HG03342 (cell line): ENCODE measurements around the gene RYR2.

Experiments
- ATAC-seq: cut with Tn5 transposase; IDR thresholded peaks from one replicate; pipeline ENCODE4 v1.9.1; 2021; ENCODE audit warnings: mild to moderate bottlenecking, moderate library complexity; ENCODE audit not compliant: unreplicated experiment

Gene RYR2

DNA sequence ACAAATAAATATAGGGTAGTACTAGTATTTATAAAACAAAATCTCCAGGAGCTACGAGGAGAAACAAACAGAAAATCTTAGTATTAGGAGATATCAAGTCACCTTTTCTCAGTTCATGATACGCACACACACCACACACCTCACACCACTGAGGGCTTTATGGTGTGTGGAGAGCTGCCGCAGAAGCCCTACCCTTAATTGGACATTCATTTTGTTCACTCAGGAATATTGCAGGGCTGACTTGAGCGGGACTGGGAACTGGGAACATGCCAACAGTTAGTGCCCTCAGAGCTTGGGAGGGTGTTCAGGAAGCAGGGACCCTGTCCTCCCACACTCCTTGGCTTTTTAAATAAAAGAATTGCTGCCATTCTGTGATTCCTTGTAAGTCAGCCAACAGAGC is 386.8 kb downstream of the RYR2 start:
- ATAC-seq = no peak

DNA sequence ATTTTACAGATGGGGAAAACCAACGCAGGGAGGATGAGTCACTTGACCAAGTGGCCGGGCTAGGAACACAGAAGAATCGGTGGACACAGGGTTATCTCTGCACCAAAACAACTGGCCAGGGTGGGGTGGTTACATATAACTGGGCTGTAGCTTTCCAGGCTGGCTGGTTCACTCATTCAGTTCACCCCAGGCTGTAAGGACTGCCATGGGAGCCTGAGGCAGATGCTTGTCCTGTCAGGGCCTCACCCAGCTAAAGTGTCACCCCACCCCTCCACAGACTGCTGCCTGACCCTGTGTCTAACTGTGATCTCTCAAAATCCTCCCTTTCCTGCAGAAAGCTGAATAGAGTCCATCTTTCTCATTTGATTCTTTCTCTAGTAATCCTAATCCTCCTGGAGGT is 387.3 kb downstream of the RYR2 start:
- ATAC-seq = no peak

DNA sequence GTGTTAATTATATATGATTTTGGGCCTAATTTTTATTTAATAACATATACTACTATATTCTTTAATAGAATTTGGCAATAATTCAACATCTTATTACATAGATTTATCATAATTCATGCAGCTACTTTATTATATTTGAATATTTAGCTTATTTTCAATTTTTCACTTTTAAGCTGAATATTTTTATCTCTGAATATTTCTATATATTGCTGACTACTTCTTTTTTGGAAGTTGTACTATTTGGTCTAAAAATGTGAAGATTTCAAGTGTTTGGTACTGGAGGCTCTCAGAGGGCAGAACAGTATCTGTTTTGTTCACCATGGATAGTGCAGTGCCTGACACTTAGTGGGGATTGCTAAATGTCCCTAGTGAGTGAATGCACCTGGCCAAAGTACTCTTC is 389.5 kb downstream of the RYR2 start:
- no peak for ATAC-seq

DNA sequence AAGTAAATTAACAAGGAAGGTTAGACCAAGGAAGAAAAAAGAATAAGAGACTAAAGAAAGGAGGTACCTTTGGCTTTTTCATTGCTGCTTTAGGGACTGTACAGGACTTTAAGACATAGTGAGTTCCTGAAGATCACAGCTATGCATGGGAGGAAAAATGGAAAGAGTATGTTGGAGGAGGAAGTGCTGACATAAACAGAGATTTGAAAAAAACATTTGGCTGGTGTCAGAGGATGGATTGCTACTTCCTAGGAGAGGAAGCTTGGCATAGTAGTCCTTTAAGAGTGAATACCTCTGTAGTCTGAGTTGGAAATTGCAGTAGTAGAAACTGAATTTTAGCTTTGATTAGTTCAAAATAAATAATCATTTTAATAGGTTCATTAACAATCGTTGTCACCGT is 398.4 kb downstream of the RYR2 start:
- no peak for ATAC-seq

DNA sequence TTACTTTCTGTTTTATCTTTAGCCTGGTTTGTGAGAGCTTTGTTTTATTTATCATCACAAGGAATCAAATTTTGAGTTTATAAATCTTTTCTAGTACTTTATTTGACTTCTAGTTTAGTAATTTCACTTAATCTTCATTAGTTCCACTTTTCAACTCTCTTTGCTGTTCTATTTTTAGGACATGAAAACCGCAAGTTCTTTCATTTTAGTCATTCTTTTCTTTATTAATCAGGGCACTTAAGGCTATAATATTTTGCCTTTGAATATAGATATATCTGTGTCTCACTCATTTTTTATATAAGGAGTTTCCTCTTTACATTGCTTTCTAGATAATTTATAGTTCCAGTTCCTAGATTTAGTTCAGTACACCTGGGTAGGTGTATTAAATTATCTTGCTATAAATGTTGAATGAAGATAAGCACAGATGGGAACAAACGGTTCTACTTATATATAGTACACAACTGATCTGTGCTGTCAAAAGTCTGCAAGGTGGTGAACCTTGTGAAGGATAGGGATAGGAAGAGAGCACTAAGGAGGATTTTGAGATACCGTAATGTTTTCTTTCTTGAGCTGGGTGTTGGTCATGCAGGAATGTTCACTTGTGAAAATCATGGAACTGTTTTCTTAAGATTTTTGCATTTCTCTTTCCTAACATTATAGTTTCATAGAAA is 402.3 kb downstream of the RYR2 start:
- ATAC-seq = no peak

DNA sequence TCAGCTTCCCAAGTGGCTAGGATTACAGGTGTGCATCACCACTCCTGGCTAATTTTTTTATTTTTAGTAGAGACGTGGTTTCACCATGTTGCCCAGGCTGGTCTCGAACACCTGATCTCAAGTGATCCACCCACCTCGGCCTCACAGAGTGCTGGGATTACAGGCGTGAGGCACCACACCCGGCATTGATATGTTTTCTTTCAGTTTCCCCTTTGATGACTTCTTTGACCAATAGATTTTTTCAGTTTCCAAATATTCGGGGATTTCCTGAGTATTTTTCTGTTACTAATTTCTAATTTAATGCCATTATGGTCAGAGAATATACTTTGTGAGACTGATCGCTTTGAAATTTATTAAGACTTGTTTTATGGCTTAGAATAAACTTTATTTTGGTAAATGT is 406.1 kb downstream of the RYR2 start:
- no peak for ATAC-seq

DNA sequence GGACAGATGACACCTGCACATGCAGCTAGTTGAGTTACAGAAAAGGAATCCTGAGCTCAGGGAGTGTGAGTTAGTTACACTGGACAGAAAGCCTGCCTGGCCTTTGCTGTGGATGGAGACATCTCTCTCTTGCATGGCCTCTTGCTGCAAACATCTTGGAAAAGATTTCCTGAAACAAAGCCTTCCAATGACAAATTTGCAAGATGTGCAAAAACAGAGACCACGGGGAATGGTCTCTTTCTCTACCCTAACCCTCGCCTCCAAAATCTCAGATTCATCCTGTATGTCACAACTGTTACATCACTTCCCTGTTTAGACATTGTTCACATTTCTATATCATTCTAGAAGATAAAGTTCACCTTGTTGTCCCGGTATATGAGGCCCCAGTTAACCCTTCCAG is 415.6 kb downstream of the RYR2 start:
- ATAC-seq = no peak

DNA sequence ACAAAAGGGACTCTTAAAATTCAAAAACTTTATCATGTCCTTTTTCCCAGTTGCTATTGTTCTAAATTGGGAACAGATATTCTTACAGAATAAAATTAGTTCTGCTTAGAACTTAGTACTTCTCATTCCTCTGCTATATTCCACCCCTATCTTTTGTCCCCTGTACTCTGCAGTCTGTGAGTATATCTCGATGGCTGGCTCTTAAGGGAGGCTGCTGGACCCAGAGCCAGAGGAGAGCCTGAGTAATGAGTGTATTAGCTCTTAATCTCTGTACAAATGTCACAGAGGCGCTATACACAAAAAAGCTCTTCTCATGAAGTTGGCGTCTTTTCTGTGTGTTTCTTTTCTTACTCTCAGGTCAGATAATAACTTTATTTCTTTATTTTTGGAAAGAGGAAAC is 425.3 kb downstream of the RYR2 start:
- no peak for ATAC-seq

DNA sequence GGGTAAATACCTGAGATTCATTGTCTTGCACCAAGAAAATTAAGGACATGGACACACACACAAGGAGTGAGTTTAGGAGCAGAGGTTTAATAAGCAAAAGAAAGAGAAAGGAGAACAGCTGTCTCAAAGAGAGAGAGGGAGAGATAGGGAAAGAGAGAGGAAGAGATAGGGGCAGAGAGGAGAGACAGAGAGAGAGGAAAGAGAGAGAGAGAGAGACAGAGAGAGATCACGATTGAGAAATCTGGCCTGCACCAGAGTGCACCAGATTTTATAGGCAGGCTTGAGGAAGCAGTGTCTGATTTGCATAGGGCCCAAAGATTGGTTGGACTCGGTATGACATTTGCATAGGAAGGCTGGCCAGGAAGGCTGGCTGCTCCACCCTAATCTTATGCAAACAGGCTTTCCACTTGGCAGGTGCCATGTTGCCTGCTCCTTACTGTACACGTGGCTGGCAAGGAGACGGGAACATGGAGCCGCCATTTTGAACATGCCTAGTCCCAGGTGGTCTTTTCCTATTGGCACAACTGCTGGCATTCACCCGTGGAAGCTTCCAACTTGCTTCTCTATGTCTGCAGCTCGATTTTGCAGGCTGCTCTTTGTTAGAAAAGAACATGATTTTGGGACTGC is 428.8 kb downstream of the RYR2 start:
- ATAC-seq = no peak

DNA sequence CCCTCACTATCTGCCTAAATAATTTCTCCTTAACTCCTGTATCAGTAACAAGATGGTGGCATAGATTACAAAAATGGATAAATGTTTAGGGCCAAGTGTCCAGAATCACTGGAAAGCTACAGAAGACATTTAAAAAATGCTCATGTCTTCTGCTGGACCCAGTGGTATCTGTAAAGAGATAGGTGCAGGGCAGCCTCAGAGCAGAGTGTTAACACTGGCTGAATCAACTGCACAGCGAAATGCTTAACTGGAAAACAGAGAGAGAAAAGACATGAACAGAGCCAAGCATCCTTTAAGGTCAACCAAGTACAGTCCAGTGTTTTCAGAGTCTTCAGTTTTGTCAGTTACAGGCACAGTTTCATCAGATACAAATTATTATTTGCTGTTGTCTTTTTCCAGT is 429.4 kb downstream of the RYR2 start:
- ATAC-seq = no peak

DNA sequence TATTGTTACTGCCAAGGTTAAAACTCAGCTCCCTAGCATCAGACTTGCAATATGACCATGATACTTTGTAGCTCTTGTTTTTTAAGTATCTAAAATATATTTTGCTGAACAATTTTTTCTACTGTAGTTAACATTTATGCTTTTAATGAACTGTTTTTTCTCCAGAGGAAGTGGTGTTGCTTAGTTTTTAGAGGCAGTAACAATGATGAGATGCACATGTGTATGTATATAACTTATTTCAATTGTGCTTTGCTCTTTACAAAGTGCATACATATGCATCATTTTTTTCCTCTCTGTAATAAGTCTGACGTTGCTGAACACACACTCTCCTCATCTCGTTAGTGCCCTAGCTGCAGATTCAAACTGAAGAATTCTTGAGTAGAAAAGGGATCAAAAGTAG is 430.0 kb downstream of the RYR2 start:
- no peak for ATAC-seq

DNA sequence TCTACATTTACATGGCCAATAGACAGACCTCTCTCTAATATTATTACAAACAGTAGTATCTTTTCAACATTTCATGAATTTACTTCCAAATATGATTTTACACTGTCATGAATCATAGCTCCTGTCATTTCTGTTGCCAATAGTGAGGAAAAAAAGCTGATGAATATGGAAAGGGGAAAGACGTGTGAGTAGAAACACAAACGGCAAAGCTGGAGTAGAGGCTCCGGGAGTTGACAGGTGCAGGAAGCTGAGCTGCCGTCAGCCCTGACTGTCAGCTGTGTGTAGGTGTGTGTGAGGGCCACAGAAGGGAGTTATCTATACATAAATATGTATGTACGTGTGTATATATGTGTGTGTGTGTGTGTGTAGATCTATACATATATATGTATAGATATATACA is 431.9 kb downstream of the RYR2 start:
- no peak for ATAC-seq

DNA sequence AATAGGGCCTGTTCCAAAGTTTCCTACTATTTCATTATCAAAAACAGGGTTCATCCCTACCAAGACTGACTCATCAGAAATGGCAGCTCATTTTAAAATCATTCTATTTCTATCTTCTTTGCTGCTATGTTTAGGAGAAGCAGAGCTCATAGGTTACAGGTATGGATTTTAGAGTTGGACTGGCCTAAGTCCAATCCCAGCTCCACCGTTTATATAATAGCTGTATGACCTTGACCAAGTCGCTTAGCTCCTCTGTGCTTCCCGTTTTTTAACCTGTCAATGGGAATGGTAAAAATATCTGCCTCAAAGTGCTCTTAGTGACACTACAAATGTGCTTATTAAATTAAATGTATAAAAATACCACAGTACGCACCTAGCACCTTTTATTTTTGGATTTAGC is 436.1 kb downstream of the RYR2 start:
- no peak for ATAC-seq

DNA sequence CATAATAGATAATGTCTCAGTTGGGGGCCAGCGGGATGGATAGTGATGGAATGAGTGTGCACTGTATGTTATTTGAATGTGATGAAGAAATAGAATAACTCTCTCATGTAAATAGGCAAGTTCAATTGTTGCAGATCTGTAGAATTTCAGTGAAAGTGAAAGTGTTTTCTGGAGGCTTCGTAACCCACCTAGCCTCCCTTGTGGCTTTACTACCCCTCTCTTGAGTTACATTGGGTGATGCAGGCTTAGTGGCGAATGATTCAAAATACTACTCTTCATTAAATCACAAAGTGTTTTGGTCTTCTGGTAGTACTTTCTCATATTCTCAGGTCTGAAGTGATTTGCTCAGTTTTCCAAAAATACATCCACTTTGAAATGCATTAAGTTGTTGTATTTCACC is 436.9 kb downstream of the RYR2 start:
- no peak for ATAC-seq

DNA sequence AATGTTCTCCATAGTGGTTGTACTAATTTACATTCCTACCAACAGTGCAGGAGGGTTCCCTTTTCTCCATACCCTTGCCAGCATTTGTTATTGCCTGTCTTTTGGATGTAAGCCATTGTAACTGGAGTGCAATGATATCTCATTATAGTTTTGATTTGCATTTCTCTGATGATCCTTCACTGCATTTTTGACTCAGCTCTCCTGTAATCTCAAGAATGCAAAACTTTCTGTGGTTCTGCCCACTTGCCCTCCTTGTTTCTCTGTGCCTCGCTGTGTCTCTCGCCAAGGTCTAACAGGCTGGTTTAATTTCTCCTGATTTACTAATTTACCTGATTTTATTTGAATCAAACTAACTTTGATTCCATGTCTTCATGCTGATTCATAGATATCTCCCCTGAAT is 440.8 kb downstream of the RYR2 start:
- no peak for ATAC-seq

DNA sequence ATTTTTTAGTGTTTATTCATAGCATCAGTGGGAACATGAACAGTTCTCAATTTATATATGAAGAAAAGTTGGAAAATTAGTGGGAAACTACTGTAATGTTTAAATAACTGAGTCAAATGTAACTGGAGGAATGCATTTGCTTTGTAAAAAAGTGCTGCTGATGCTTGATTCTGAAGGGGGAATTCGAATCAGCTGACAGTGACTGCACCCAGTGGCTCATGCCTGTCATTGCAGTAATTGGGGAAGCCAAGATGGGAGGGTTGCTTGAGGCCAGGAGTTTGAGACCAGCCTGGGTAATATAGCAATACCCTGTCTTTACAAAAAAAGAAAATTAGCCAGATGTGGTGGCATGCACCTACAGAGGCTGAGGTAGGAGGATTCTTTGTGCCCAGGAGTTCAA is 450.4 kb downstream of the RYR2 start:
- ATAC-seq = peak; percentile 75

DNA sequence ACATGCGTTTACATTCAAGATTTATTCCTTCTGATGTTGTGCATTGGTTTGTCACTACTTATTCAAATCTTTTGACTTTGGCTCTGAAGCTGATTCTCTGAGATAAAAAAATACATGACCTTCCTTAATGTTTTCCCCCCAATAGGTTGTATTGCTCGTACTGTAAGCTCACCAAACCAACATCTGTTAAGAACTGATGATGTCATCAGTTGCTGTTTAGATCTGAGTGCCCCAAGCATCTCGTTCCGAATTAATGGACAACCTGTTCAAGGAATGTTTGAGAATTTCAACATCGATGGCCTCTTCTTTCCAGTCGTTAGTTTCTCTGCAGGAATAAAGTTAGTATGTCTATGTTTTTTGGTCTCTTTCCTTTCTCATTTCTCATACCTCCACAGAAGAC is 458.6 kb downstream of the RYR2 start:
- ATAC-seq = no peak

DNA sequence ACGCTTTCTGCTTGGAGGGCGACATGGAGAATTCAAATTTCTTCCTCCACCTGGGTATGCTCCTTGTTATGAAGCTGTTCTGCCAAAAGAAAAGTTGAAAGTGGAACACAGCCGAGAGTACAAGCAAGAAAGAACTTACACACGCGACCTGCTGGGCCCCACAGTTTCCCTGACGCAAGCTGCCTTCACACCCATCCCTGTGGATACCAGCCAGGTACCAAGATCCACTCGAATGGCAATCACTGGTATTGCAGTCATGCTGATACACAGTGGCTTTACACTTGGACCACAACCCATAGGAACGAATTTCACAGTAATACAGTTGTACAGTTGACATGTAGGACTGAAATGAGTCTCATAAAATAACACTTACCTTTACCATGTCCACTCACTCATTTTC is 461.3 kb downstream of the RYR2 start:
- no peak for ATAC-seq

DNA sequence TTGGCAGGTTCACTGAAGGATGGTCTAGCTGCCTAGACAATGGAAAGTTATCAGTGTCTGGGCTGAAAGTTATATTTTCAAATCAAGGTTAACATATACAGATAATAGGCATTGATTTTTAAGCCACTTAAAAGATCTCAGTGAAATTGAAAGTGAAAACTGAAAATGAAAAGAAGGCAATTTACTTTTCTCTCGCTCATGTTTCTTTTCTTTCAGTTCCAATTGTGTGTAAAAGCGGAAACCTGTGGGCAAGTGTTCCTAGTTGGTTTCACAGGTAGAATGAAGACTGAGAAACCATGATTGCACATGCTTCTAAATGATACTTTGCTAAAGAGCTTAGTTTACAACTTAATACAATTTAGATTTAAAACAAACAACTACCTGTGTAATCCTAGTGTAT is 465.0 kb downstream of the RYR2 start:
- peak; percentile 91 for ATAC-seq

DNA sequence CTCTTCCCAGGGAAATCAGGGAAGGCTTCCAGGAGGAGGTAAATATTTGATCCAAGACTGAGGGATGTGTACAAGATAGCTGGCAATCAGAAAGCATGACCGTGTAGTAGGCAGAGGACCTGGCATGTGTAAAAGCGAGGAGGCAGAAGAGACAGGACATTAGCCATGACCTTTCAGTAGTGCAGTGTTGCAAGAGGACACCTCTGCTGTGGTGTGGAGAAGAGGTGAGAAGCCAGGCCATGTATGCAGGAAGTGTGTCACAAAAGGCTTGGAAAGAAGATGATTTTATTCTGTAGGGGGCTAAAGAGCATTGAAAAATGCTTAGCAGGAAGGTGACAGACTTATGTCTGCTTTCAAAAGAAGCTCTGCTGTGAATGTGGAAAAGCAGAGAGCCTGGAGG is 467.8 kb downstream of the RYR2 start:
- no peak for ATAC-seq

DNA sequence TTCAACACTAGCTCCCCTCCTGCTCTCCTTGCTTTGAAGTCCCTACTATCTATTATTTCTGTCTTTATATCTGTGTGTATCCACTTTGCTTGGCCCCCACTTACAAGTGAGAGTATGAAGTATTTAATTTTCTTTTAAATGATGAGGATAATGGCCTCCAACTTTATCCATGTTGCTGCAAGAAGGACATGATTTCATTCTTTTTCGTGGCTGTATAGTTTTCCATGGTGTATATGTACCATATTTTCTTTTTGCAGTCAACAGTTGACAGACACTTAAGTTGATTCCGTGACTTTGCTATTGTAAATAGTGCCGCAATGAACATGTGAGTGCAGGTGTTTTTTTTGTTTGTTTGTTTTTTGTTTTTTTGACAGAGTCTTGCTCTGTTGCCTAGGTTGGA is 483.1 kb downstream of the RYR2 start:
- ATAC-seq = no peak

DNA sequence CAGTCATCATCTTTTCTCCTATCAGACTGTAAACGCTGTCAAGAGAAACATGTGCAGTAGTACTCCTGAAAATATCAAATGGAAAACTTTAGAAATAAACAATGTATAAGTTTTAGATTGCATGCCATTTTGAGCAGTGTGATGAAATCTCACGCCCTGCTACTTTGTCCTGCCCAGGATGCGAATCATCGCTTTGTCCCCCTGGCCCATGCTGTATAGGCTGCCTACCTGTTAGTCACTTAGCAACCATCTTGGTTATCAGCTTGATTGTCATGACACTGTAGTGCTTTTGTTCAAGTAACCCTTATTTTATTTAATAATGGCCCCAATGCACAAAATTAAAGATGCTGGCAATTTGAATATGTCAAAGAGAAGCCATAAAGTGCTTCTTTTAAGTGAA is 485.8 kb downstream of the RYR2 start:
- ATAC-seq = no peak

DNA sequence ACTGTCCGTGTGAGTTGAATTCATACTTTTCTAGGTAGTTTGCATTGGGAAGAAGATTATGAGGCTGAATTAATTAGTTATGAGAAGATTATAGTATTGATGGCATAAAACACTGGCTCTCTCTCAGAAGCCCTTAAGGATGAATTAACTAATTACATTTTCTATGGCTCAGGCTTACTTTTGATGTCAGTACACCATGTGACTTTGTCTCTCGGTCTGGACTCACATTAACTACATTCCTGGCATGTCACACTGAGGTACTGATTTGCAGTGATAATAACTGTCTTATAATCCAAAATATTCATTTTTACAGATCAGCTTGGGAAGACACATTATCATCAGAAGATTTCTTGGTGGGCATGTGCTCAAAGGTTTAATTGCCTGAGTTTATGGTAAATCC is 486.6 kb downstream of the RYR2 start:
- ATAC-seq = no peak
